Upper lobe of left lung (tissue), 6 donors: ENCODE results near the gene SPDYE11. TPM values are rescaled to one million over a fixed set of nuclear protein-coding genes. Genes with fewer than 3 reads are reported as not detected.
"Not testable (repeated sequence)": the region's sequence is repeated elsewhere in the genome, so short reads cannot be mapped to it uniquely, and the experiment has no call there.

Experiments used
- ATAC-seq, 2 donors: fragments of 200-7000 bp; cut with Tn5 transposase; one replicate each; pipeline ENCODE4 v1.9.1; 2022; ENCODE audit warnings: mild to moderate bottlenecking in 2 of 2, moderate library complexity in 2 of 2; ENCODE audit not compliant: low FRiP score in 2 of 2
- DNase-seq, 2 donors: peaks; one replicate each; pipeline ENCODE4 v3.0.0-alpha.2; 2019 to 2020
- H3K27ac ChIP-seq, 4 donors: fragments of 200-600 bp; sonication (generic); one replicate each; pipeline ENCODE4 v1.5.1; 2016 to 2019
- H3K27me3 ChIP-seq, 4 donors: fragments of 200-600 bp; sonication (generic); one replicate each; pipeline ENCODE4 v1.5.1; 2017 to 2019
- H3K36me3 ChIP-seq, 4 donors: fragments of 200-600 bp; sonication (generic); one replicate each; pipeline ENCODE4 v1.5.1; 2016 to 2019
- H3K4me1 ChIP-seq, 4 donors: fragments of 200-600 bp; sonication (generic); one replicate each; pipeline ENCODE4 v1.5.1; 2018 to 2019
- H3K4me3 ChIP-seq, 4 donors: fragments of 200-600 bp; sonication (generic); one replicate each; pipeline ENCODE4 v1.5.1; 2017 to 2019; ENCODE audit warnings: mild to moderate bottlenecking in 2 of 4, moderate library complexity in 1 of 4
- H3K9me3 ChIP-seq, 4 donors: fragments of 200-600 bp; sonication (generic); one replicate each; pipeline ENCODE4 v1.5.1; 2018 to 2019
- CTCF ChIP-seq, 6 experiments: fragments of 450-650 bp in 4 of 6; fragments of 200-600 bp in 2 of 6; sonication (generic) in 2 of 6; IDR thresholded peaks; one replicate each; pipeline ENCODE4 v1.5.1; 2016 to 2019; ENCODE audit warnings: antibody characterized with exemption in 6 of 6
- POLR2A ChIP-seq, 4 donors: fragments of 450-650 bp; IDR thresholded peaks; one replicate each; pipeline ENCODE4 v1.5.1; 2016 to 2017; ENCODE audit warnings: antibody characterized with exemption in 4 of 4, mild to moderate bottlenecking in 2 of 4
- POLR2AphosphoS5 ChIP-seq, 2 donors: sonication (generic); formaldehyde crosslinking; IDR thresholded peaks; one replicate each; pipeline ENCODE4 v1.5.1; 2017; ENCODE audit warnings: antibody characterized with exemption in 2 of 2
- WGBS, 2 donors: methylation state at CpG; one replicate each; pipeline ENCODE4 v1.1.5; 2017 to 2018; 5-methylcytosine and 5-hydroxymethylcytosine counted together
- small RNA-seq, 4 donors: library from RNA; depleted of rRNA; stranded (forward); fragments of <200 nt; gene quantifications; one replicate each; pipeline ENCODE3, GENCODE V24; 2016
- total RNA-seq, 6 donors: library from RNA; depleted of rRNA in 4 of 6; stranded (reverse); fragments of >200 nt in 4 of 6; gene quantifications; one replicate each; pipeline versions ENCODE4 v1.1.0 to v1.2.1, GENCODE V29; 2016 to 2021
- donor health status: DM: no; HTN: no; CAD: no; lungs with moderate emphysema.
- donor health status: DM: no; HTN: yes; CAD: no; lungs with severe emphysema.

The SPDYE11 gene
- total RNA-seq = not detected

- not testable (repeated sequence) for H3K4me1 ChIP-seq, ATAC-seq, H3K27ac ChIP-seq, H3K4me3 ChIP-seq, H3K9me3 ChIP-seq, H3K27me3 ChIP-seq, H3K36me3 ChIP-seq, DNase-seq
- no CpG with 5 or more reads among the region's 8 CpGs for WGBS, 2 donors
These were observed at the start of gene SPDYE11 for GRCh38 chr7:73057811-73058210. Gene SPDYE11 (minus strand): TSS chr7:73057911. CDS start chr7:73056111, 1,800 bp downstream.

GRCh38 chr7:73085938-73086337, 28.2 kb upstream of the SPDYE11 start, which contains the start of gene SPDYE9:
Gene SPDYE9 (minus strand): TSS chr7:73086038. CDS start chr7:73084238, 1,800 bp downstream.
- not testable (repeated sequence) for H3K4me1 ChIP-seq, H3K9me3 ChIP-seq, H3K4me3 ChIP-seq, ATAC-seq, H3K36me3 ChIP-seq, H3K27me3 ChIP-seq, H3K27ac ChIP-seq, DNase-seq
- WGBS, 2 donors = no CpG with 5 or more reads among the region's 8 CpGs

GRCh38 chr7:73029666-73030065, 28.0 kb downstream of the SPDYE11 start, which contains the start of gene SPDYE8:
Gene SPDYE8 (minus strand): TSS chr7:73029766. CDS start chr7:73027966, 1,800 bp downstream.
- not testable (repeated sequence) for ATAC-seq, H3K9me3 ChIP-seq, DNase-seq, H3K27ac ChIP-seq, H3K36me3 ChIP-seq, H3K4me1 ChIP-seq, H3K4me3 ChIP-seq, H3K27me3 ChIP-seq
- WGBS, 2 donors = no CpG with 5 or more reads among the region's 8 CpGs

- ATAC-seq, H3K9me3 ChIP-seq, H3K4me1 ChIP-seq, H3K36me3 ChIP-seq, H3K27me3 ChIP-seq: not testable (repeated sequence)
- H3K27ac ChIP-seq = peak overlapping the region in 2 of 4 donors; percentile 67 to 91
- peak in 1 of 2 donors; percentile 20 for DNase-seq
- peak overlapping the region in 3 of 4 donors; percentile 62 to 67 (median 65) for H3K4me3 ChIP-seq
- WGBS, 2 donors = 21% methylated on average over 10 of the region's 10 CpGs
These were observed 51.2 kb downstream of the SPDYE11 start for GRCh38 chr7:73006491-73006890.

GRCh38 chr7:73005693-73006447, 51.8 kb downstream of the SPDYE11 start:
- H3K4me1 ChIP-seq, H3K9me3 ChIP-seq, H3K36me3 ChIP-seq, H3K27me3 ChIP-seq: not testable (repeated sequence)
- TF ChIP-seq POLR2AphosphoS5 (IDR thresholded peaks at IDR 0.05) (peak; percentile 90 to 94), POLR2A (IDR thresholded peaks at IDR 0.05) (peak in 3 of 4 donors; percentile 76 to 85 (median 83)), CTCF (IDR thresholded peaks at IDR 0.05) (peak in 1 of 6 experiments; percentile 6)
- Histone ChIP-seq H3K4me3 (peak overlapping the region; percentile 53 to 67 (median 64)), H3K27ac (peak overlapping the region; percentile 89 to 93 (median 90))
- DNase-seq = peak; percentile 89 to 92
- ATAC-seq = peak; percentile 98 to 99
- no CpG with 5 or more reads among the region's 66 CpGs for WGBS, 2 donors

GRCh38 chr7:73005356-73005692, 52.4 kb downstream of the SPDYE11 start:
- not testable (repeated sequence) for H3K9me3 ChIP-seq, H3K36me3 ChIP-seq, H3K4me1 ChIP-seq, H3K27me3 ChIP-seq
- DNase-seq = peak; percentile 89 to 97
- peak overlapping the region; percentile 89 to 93 (median 90) for H3K27ac ChIP-seq
- peak; percentile 96 to 98 for ATAC-seq
- 0% methylated on average over 10 of the region's 30 CpGs; no CpG with 5 or more reads in 1 of the 2 donors for WGBS, 2 donors
- H3K4me3 ChIP-seq = peak overlapping the region; percentile 31 to 67 (median 64)

- not testable (repeated sequence) for H3K4me1 ChIP-seq, H3K27ac ChIP-seq, ATAC-seq, H3K4me3 ChIP-seq, DNase-seq, H3K27me3 ChIP-seq, H3K36me3 ChIP-seq, H3K9me3 ChIP-seq
- no CpG with 5 or more reads among the region's 11 CpGs for WGBS, 2 donors
These were observed 59.7 kb downstream of the SPDYE11 start for GRCh38 chr7:72997887-72998468.

Small RNAs within 50 kb of the gene (small RNA-seq; reads per million reads assigned to genes)
- gene RF00019 = 0 reads per million in 4 donors

Other genes starting within 250 kb of the SPDYE11 start
- 10 to 100 TPM in 2 of 6 donors, 1 to 10 TPM in 4; 2.4 to 22.0 (median 4.5) TPM for gene TYW1B, start 229.7 kb downstream of the SPDYE11 start, total RNA-seq
- gene POM121, start 132.8 kb downstream of the SPDYE11 start, total RNA-seq = 10 to 100 TPM; 25.5 to 37.2 (median 32.8) TPM
- gene TRIM74, start 88.4 kb downstream of the SPDYE11 start, total RNA-seq = 1 to 10 TPM in 2 of 6 donors, under 1 TPM in 1, not detected in 3; 0.60 to 9.4 (median 1.2) TPM
- not detected for gene SPDYE8, start 28.1 kb downstream of the SPDYE11 start, total RNA-seq
- not detected for gene SPDYE9, start 28.1 kb upstream of the SPDYE11 start, total RNA-seq